Fibroblast of the aortic adventitia (primary cell): ENCODE data around the gene TMEM196. TPM values are rescaled to one million over a fixed set of nuclear protein-coding genes. Genes with fewer than 3 reads are reported as not detected.

ENCODE experiments used
- DNase-seq: peaks from one replicate; pipeline ENCODE4 v3.0.0-alpha.2; 2010; ENCODE audit warnings: low read depth
- H3K4me3 ChIP-seq: 2 replicates; pipeline ENCODE4 v1.5.1; 2011; ENCODE audit warnings: low read depth, mild to moderate bottlenecking, control low read depth, low read length, moderate library complexity
- CTCF ChIP-seq: IDR thresholded peaks from 2 replicates; pipeline ENCODE4 v1.5.1; 2011; ENCODE audit warnings: mild to moderate bottlenecking, low read length, control low read depth, inconsistent platforms; ENCODE audit not compliant: insufficient read depth
- total RNA-seq: library from RNA; depleted of rRNA; stranded (reverse); fragments of >200 nt; gene quantifications from 2 replicates; pipeline ENCODE4 v1.2.3, GENCODE V29; 2012; ENCODE audit warnings: low replicate concordance

TMEM196 gene
- total RNA-seq, 1 donor = not detected

- no peak for TF ChIP-seq CTCF
- DNase-seq = peak; percentile 10
- no peak overlapping the region for H3K4me3 ChIP-seq
These were observed 23.8 kb downstream of the TMEM196 start for GRCh38 chr7:19749658-19750057.

- TF ChIP-seq CTCF = peak; percentile 61
- peak; percentile 73 for DNase-seq
- no peak overlapping the region for H3K4me3 ChIP-seq
These were observed 25.6 kb downstream of the TMEM196 start for GRCh38 chr7:19747740-19748339.

GRCh38 chr7:19744075-19744474 is 29.3 kb downstream of the TMEM196 start:
- no peak overlapping the region for H3K4me3 ChIP-seq
- TF ChIP-seq CTCF = no peak
- no peak for DNase-seq

GRCh38 chr7:19728716-19729115 is 44.7 kb downstream of the TMEM196 start:
- TF ChIP-seq CTCF = no peak
- DNase-seq = no peak
- H3K4me3 ChIP-seq = no peak overlapping the region

GRCh38 chr7:19725770-19726169 is 47.6 kb downstream of the TMEM196 start:
- TF ChIP-seq CTCF = no peak
- DNase-seq = no peak
- no peak overlapping the region for H3K4me3 ChIP-seq

GRCh38 chr7:19715499-19715898 is 57.9 kb downstream of the TMEM196 start:
- no peak overlapping the region for H3K4me3 ChIP-seq
- no peak for TF ChIP-seq CTCF
- no peak for DNase-seq

- no peak overlapping the region for H3K4me3 ChIP-seq
- DNase-seq = peak; percentile 73
- TF ChIP-seq CTCF = peak; percentile 66
These were observed 59.7 kb downstream of the TMEM196 start for GRCh38 chr7:19713676-19714075.
